H9 (cell line): ENCODE measurements around the gene CHORDC1. TPM values are rescaled to one million over a fixed set of nuclear protein-coding genes. Genes with fewer than 3 reads are reported as not detected.

ENCODE experiments used
- DNase-seq: peaks from one replicate; pipeline ENCODE4 v3.0.0-alpha.2; 2017
- H2AFZ ChIP-seq: one replicate; pipeline ENCODE4 v1.6.1; 2013; ENCODE audit warnings: mild to moderate bottlenecking, low read length, control low read depth, moderate library complexity
- H2AK5ac ChIP-seq: 2 replicates; pipeline ENCODE4 v1.6.1; 2013; ENCODE audit warnings: low read length, control low read depth, mixed read lengths; ENCODE audit not compliant: insufficient read length
- H2BK120ac ChIP-seq: one replicate; pipeline ENCODE4 v1.6.1; 2013; ENCODE audit warnings: low read depth, mild to moderate bottlenecking, low read length, control low read depth, inconsistent platforms; ENCODE audit not compliant: poor library complexity, severe bottlenecking
- H2BK12ac ChIP-seq: 2 replicates; pipeline ENCODE4 v1.6.1; 2013; ENCODE audit warnings: low read length, control low read depth, mixed read lengths, low read depth; ENCODE audit not compliant: insufficient read length
- H2BK15ac ChIP-seq: 2 replicates; pipeline ENCODE4 v1.6.1; 2013; ENCODE audit warnings: low read depth, low read length, control low read depth
- H2BK20ac ChIP-seq: one replicate; pipeline ENCODE4 v1.6.1; 2013; ENCODE audit warnings: low read depth, mild to moderate bottlenecking, low read length, control low read depth, inconsistent platforms; ENCODE audit not compliant: poor library complexity, severe bottlenecking
- H2BK5ac ChIP-seq: 2 replicates; pipeline ENCODE4 v1.6.1; 2013; ENCODE audit warnings: low read length, control low read depth, mixed read lengths; ENCODE audit not compliant: insufficient read length
- H3K14ac ChIP-seq: 2 replicates; pipeline ENCODE4 v1.6.1; 2013; ENCODE audit warnings: low read length, control low read depth; ENCODE audit not compliant: insufficient read depth
- H3K18ac ChIP-seq: 2 replicates; pipeline ENCODE4 v1.6.1; 2013; ENCODE audit warnings: low read depth, mild to moderate bottlenecking, mixed read lengths, low read length, control low read depth; ENCODE audit not compliant: insufficient read length
- H3K23ac ChIP-seq: 2 replicates; pipeline ENCODE4 v1.6.1; 2013; ENCODE audit warnings: low read length, control low read depth, mixed read lengths, low read depth; ENCODE audit not compliant: insufficient read length
- H3K23me2 ChIP-seq: 2 replicates; pipeline ENCODE4 v1.6.1; 2013; ENCODE audit warnings: low read depth, mild to moderate bottlenecking, mixed read lengths, low read length, control low read depth; ENCODE audit not compliant: insufficient read length, poor library complexity, severe bottlenecking
- H3K27ac ChIP-seq: 2 replicates; pipeline ENCODE4 v1.5.1; 2013; ENCODE audit warnings: low read length, control low read depth, mixed read lengths, low read depth; ENCODE audit not compliant: insufficient read length
- H3K27me3 ChIP-seq: 2 replicates; pipeline ENCODE4 v1.6.1; 2013; ENCODE audit warnings: low read length, control low read depth, inconsistent platforms; ENCODE audit not compliant: insufficient read depth
- H3K4ac ChIP-seq: 2 replicates; pipeline ENCODE4 v1.6.1; 2013; ENCODE audit warnings: low read depth, mild to moderate bottlenecking, control low read depth, inconsistent platforms, low read length, moderate library complexity
- H3K4me1 ChIP-seq: 2 replicates; pipeline ENCODE4 v1.6.1; 2013; ENCODE audit warnings: low read length, control low read depth, inconsistent platforms; ENCODE audit not compliant: insufficient read depth
- H3K4me2 ChIP-seq: 2 replicates; pipeline ENCODE4 v1.6.1; 2013; ENCODE audit warnings: low read length, control low read depth, mixed read lengths; ENCODE audit not compliant: insufficient read length, insufficient read depth
- H3K56ac ChIP-seq: 2 replicates; pipeline ENCODE4 v1.6.1; 2013; ENCODE audit warnings: low read depth, mild to moderate bottlenecking, mixed read lengths, low read length, control low read depth; ENCODE audit not compliant: insufficient read length
- H3K79me1 ChIP-seq: 2 replicates; pipeline ENCODE4 v1.6.1; 2013; ENCODE audit warnings: low read depth, mild to moderate bottlenecking, moderate library complexity, low read length, control low read depth, inconsistent platforms; ENCODE audit not compliant: insufficient read depth, poor library complexity, severe bottlenecking
- H3K79me2 ChIP-seq: 2 replicates; pipeline ENCODE4 v1.6.1; 2013; ENCODE audit warnings: low read length, control low read depth, inconsistent platforms; ENCODE audit not compliant: insufficient read depth
- H3K9ac ChIP-seq: 2 replicates; pipeline ENCODE4 v1.6.1; 2013; ENCODE audit warnings: low read length, control low read depth, mixed read lengths; ENCODE audit not compliant: insufficient read length; ENCODE audit errors: extremely low read depth
- H3K9me3 ChIP-seq: one replicate; pipeline ENCODE4 v1.6.1; 2013; ENCODE audit warnings: low read depth, low read length, inconsistent platforms; ENCODE audit not compliant: control insufficient read depth
- H3T11ph ChIP-seq: one replicate; pipeline ENCODE4 v1.6.1; 2013; ENCODE audit warnings: mild to moderate bottlenecking, low read length, control low read depth, inconsistent platforms
- H4K20me1 ChIP-seq: one replicate; pipeline ENCODE4 v1.6.1; 2013; ENCODE audit not compliant: control insufficient read depth, insufficient read length, insufficient read depth
- H4K5ac ChIP-seq: 2 replicates; pipeline ENCODE4 v1.6.1; 2013; ENCODE audit warnings: low read depth, mild to moderate bottlenecking, mixed read lengths, low read length, control low read depth; ENCODE audit not compliant: insufficient read length
- H4K8ac ChIP-seq: replicated peaks from 2 replicates; pipeline ENCODE4 v1.6.1; 2013; ENCODE audit warnings: low read length, control low read depth, mixed read lengths, low read depth; ENCODE audit not compliant: insufficient read length
- H4K91ac ChIP-seq: 2 replicates; pipeline ENCODE4 v1.6.1; 2013; ENCODE audit warnings: low read depth, mild to moderate bottlenecking, moderate library complexity, mixed read lengths, low read length, control low read depth; ENCODE audit not compliant: insufficient read length
- H3K27ac Mint-ChIP-seq, 3 experiments: 2 replicates in 2 of 3; 3 replicates in 1 of 3; pipeline ENCODE4 v1.8.0; 2020 to 2021; ENCODE audit warnings: mixed read lengths in 3 of 3, mild to moderate bottlenecking in 1 of 3, moderate library complexity in 1 of 3
- H3K27me3 Mint-ChIP-seq: 2 replicates; pipeline ENCODE4 v1.8.0; 2021; ENCODE audit warnings: low read depth, mild to moderate bottlenecking, moderate library complexity, mixed read lengths
- H3K36me3 Mint-ChIP-seq, 3 experiments: 2 replicates in 2 of 3; 3 replicates in 1 of 3; pipeline ENCODE4 v1.8.0; 2020 to 2021; ENCODE audit warnings: low read depth in 3 of 3, mixed read lengths in 3 of 3; ENCODE audit not compliant: insufficient read depth in 1 of 3
- H3K4me1 Mint-ChIP-seq, 2 experiments: 2 replicates each; pipeline ENCODE4 v1.8.0; 2020; ENCODE audit warnings: mixed read lengths in 2 of 2
- H3K4me3 Mint-ChIP-seq, 2 experiments: 2 replicates in 1 of 2; 3 replicates in 1 of 2; pipeline ENCODE4 v1.8.0; 2020 to 2021; ENCODE audit warnings: mild to moderate bottlenecking in 2 of 2, mixed read lengths in 2 of 2, moderate library complexity in 1 of 2
- H3K9me3 Mint-ChIP-seq, 2 experiments: 2 replicates in 1 of 2; 3 replicates in 1 of 2; pipeline ENCODE4 v1.8.0; 2020; ENCODE audit warnings: mild to moderate bottlenecking in 2 of 2, mixed read lengths in 2 of 2, moderate library complexity in 1 of 2
- CTCF ChIP-seq: fragments of 200-600 bp; sonication (generic); conservative IDR thresholded peaks from 3 replicates; pipeline ENCODE4 v1.8.0; 2021; ENCODE audit warnings: antibody characterized with exemption, mild to moderate bottlenecking
- WGBS: extraction: QIAGEN DNeasy Blood & Tissue Kit; methylation state at CpG from one replicate; pipeline ENCODE4 v1.1.7; 2013; ENCODE audit warnings: missing lambda C conversion rate, low lambda C conversion rate, mixed read lengths; ENCODE audit not compliant: insufficient read length; ENCODE audit errors: extremely low coverage; 5-methylcytosine and 5-hydroxymethylcytosine counted together
- total RNA-seq: library from RNA; stranded (reverse); gene quantifications from 2 replicates; pipeline ENCODE4 v1.2.1, GENCODE V29; 2021

Gene CHORDC1
- total RNA-seq, 1 experiment from 2014 or later: 77.7 TPM

DNA sequence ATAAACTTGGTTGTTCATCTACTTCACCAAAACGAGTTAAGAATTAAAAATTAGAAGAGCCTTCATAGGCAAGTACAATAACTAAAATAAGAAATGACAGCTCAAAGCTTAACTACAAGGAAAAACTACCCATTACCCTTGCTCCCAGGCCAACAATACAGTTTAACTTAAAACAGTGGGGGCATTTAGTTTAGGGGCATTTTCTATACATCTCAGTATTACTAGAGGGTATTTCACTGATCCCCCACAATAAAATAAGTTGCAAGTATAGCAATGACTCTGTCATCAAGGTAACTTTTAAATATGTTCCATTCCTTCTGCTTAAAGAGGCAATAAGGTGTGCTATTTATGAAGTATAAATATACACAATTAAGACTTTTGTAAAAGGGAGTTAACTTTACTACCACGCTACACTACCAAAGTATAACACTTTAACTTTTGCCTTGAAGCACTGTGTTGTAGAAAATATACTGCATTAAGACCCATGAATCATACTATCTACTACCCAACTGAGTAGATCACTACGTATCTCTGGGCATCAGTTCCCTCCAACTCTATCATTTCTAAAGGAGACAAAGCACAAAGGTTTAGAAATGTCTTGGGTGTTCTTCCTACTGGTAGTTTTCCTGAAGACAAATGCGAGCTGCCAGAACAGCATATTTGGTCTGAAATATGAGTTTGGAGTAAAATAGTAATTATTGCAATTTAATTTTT, 29.8 kb downstream of the CHORDC1 start:
- H2BK5ac ChIP-seq: no peak overlapping the region
- H3K23ac ChIP-seq: no peak overlapping the region
- no peak overlapping the region for H3K27ac ChIP-seq
- H4K20me1 ChIP-seq: no peaks in the 10 kb centered on the region
- no peak overlapping the region for H3K4me3 Mint-ChIP-seq
- no peaks in the 10 kb centered on the region for H3K27me3 Mint-ChIP-seq
- no peak overlapping the region for H4K5ac ChIP-seq
- no peak overlapping the region for H3K18ac ChIP-seq
- no peak overlapping the region for H3K4ac ChIP-seq
- H2BK20ac ChIP-seq: no peak overlapping the region
- H4K8ac ChIP-seq: no peak overlapping the region
- H3K9me3 Mint-ChIP-seq: no peaks in the 10 kb centered on the region
- no peak overlapping the region for H4K91ac ChIP-seq
- TF ChIP-seq CTCF: no peak
- WGBS: no CpG with 5 or more reads among the region's 4 CpGs
- no peak overlapping the region for H3K27ac Mint-ChIP-seq
- H3K56ac ChIP-seq: no peak overlapping the region
- no peak overlapping the region for H2BK120ac ChIP-seq
- H2BK15ac ChIP-seq: no peak overlapping the region
- no peak overlapping the region for H3K4me2 ChIP-seq
- peaks cover 2% of the 10 kb centered on the region; the same call in 1 of the 2 replicates for H3K4me1 ChIP-seq
- H2AK5ac ChIP-seq: no peak overlapping the region
- H2AFZ ChIP-seq: no peak overlapping the region
- H3T11ph ChIP-seq: no peak overlapping the region
- no peak overlapping the region for H2BK12ac ChIP-seq
- H3K14ac ChIP-seq: no peak overlapping the region
- H3K4me1 Mint-ChIP-seq: peaks cover 8 to 14% of the 10 kb centered on the region in 2 experiments
- H3K9me3 ChIP-seq: no peaks in the 10 kb centered on the region
- DNase-seq: no peak
- H3K9ac ChIP-seq: no peak overlapping the region
- H3K79me2 ChIP-seq: no peaks in the 10 kb centered on the region
- peaks cover 5 to 8% (median 6%) of the 10 kb centered on the region in 3 experiments; a peak in 6 of 7 replicates for H3K36me3 Mint-ChIP-seq
- H3K27me3 ChIP-seq: no peaks in the 10 kb centered on the region
- no peaks in the 10 kb centered on the region for H3K23me2 ChIP-seq
- no peaks in the 10 kb centered on the region for H3K79me1 ChIP-seq
